HuH-7.5 (cell line): ENCODE measurements around the gene GCSH.

Experiments
- DNase-seq: peaks from one replicate; pipeline ENCODE4 v3.0.0; 2011; ENCODE audit warnings: low spot score

Gene GCSH

DNA sequence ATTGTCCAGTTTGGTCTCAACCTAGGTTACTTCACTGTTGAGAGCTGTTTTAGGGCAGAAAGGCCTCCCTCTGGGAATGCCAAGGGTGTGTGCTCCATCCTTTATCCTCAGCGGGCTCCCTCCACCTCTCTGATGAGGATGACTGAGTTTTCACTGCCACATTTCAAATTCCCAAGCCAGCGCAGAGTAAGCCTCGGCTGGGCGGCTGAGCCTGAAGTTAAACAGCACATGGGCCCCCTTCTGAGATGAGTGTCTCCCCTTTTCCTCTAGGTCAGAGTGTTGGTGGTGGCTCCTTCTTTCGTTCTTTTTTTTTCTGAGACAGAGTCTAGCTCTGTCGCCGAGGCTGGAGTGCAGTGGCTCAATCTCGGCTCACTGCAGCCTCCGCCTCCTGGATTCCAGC, 5.5 kb upstream of the GCSH start:
- DNase-seq: no peak

DNA sequence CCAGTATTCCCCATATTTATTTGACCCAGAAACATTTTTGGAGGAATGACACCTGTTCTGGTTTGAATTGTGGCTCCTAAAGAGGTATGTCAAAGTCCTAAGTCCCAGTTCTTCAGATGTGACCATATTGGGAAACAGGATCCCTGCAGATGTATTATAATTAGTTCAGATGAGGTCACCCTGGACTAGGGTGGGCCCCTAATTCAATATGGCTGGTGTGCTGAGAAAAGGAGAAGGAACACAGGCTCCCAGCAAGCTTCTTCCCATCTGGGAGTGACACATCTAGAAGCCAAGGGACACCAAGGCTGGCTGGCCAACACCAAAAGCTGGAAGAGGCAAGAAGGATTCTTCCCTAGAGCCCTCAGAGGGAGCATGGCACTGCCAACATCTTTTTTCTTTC, 3.8 kb upstream of the GCSH start:
- no peak for DNase-seq

- no peak for DNase-seq
These were observed 1.0 kb upstream of the GCSH start for GRCh38 chr16:81097230-81097629.

GRCh38 chr16:81096715-81097208, 567 bp upstream of the GCSH start:
- no peak for DNase-seq

GRCh38 chr16:81095653-81095952, 592 bp downstream of the GCSH start:
- no peak for DNase-seq

DNA sequence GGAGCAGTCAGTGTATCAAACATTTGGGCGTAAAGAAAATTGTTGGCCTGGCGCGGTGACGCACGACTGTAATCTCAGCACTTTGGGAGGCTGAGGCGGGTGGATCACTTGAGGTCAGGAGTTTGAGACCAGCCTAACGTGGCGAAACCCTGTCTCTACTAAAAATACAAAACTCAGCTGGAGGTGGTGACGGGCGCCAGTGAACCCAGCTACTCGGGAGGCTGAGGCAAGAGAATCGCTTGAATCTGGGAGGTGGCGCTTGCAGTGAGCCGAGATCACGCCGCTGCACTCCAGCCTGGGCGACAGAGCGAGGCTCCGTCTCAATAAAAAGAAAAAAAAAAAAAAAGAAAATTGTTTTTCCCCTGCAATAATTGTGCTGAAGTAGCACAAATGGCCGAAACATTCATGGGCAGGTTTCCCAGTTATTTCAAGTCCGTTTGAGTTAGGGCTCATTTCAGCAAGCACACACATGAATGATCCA, 1.4 kb downstream of the GCSH start:
- no peak for DNase-seq

DNA sequence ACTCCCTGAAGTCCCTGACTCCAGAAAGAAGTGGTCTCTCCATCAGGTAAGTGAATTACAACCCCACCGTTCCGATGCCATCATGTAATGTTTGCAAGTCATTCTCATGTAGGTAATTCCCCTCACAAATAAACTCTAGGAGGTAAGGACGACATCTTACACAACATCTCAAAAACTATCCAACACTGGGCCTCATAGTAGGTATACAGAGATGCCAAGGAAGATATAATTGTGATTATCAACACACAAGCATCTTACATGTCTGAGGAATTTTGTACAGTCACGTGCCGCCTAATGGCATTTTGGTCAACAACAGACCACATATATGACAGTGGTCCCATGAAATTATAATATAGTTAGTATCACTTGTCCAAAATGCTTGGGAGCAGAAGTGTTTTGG, 7.4 kb downstream of the GCSH start:
- DNase-seq: no peak

DNA sequence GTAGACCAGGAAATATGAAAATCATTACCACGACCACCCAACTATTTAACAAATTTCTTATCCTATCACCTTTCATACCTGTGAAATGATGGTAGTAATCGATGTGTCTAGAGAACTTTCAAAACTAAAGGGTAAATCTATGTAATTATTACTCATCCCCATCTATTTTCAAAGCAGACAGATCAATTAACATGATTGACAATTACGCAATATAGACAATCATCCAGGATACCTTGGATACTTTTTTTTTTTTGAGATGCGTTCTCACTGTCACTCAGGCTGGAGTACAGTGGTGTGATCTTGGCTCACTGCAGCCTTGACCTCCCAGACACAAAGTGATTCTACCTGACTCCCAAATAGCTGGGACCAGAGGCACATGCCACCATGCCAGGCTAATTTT, 15.2 kb downstream of the GCSH start:
- no peak for DNase-seq

GRCh38 chr16:81080233-81080632, 16.0 kb downstream of the GCSH start:
- DNase-seq: no peak

GRCh38 chr16:81077076-81077940, 18.9 kb downstream of the GCSH start, which contains the start of gene C16orf46:
C16orf46 (minus strand) TSS chr16:81077238; CDS start chr16:81063955, 13,283 bp downstream.
- DNase-seq: peak; percentile 93

- peak; percentile 67 for DNase-seq
These were observed 19.6 kb downstream of the GCSH start for GRCh38 chr16:81076566-81077075.

GRCh38 chr16:81073560-81074330, 22.4 kb downstream of the GCSH start:
- no peak for DNase-seq

- DNase-seq: no peak
These were observed 24.4 kb downstream of the GCSH start for GRCh38 chr16:81071805-81072204.

- no peak for DNase-seq
These were observed 25.2 kb downstream of the GCSH start for GRCh38 chr16:81070979-81071378.

- DNase-seq: no peak
These were observed 27.1 kb downstream of the GCSH start for GRCh38 chr16:81069063-81069462.

GRCh38 chr16:81067166-81067565, 29.0 kb downstream of the GCSH start:
- DNase-seq: no peak

DNA sequence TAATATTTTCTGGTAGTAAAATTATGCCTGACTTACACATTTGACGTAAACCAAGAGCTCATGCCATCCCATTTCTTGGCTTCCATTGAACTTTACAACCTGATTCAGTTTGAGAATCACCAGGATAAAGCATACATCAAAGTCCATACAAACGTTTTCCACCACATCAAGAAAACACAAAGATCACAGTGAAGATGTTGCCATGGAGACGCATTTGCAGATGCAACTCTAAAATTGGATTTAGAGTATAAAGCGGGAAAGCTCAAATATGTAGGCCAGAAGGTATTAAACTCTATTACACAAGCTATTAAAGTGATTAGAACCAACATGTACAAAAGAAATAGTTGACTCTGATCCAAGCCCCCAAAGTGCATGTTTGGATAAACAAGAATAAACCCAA, 29.5 kb downstream of the GCSH start:
- DNase-seq: no peak

DNA sequence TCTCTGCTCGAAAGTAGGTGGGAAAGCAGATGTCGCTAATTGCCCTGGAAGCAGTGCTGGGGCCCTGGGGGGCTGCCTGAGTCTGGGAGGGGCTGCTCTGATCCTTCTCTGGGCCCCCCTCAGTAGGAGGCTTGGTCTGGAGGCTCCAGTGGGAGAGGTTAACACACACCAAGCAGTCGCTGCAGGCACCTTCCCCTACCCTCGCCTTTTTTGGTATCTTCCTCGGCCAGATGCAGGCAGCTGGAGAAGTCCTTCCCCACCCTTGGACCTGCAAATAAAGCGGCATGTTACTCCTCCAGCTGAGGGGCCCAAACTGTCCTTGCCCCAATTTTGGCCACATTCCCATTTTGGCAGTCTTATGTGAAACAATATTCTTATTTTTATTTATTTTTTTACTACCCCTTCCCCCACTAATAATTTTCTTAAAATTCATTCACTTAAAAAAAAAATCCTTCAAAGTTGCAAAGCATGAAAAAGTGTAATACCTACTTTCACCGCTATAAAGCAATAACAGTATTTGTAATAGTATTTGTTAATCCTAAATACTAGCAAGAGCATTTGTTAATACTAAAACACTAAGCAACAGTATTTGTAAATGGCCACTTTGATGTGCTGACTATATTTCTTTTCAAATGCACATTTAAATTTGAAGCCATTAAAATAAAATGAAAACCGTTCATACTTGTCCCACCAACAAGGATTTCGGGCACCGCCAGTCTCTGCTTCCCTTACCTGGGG, 34.2 kb downstream of the GCSH start:
- no peak for DNase-seq

DNA sequence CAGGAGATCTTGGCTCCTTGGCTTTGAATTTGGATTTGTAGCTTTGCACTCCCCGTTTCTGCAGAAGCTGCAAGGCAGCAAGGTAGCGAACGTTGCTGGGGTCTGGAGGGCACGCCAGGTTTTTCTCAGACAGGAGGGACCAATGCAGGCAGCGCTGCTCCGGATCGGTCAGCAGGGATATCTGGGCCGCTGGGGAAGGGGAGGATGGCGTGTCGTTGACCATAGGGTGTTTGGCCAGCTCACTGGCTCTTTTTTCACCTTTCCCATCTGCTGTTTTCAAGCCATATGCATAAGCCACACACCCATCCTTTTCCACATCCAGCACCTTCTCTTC, 34.9 kb downstream of the GCSH start:
- DNase-seq: no peak

- DNase-seq: no peak
These were observed 35.5 kb downstream of the GCSH start for GRCh38 chr16:81060576-81061306.

GRCh38 chr16:81053761-81054160, 42.4 kb downstream of the GCSH start:
- no peak for DNase-seq

DNA sequence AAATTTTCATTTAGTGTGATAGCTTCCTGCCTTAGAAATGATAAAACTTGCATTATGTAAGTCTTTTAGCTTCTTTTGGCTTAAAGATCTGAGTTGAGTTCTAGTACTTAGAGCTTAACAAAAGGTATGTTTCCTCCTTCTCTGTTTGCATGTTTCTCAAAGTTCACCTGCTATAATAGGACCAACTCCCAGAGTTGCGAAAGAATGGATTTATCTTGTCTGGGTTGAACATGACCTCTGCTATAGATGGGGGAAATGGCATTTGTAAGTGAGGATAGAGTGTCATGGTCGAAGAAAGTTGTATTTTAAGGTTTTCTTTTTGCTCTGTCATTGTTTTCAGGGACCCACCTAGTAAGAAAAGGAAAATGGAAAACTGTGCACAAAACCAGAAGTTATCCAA, 53.4 kb downstream of the GCSH start:
- no peak for DNase-seq
